Stimulated activated CD4-positive, alpha-beta T cell treated with anti-CD3 and anti-CD28 coated beads, Interleukin-1b, Interleukin-23, amount 100 ng/mL, for 1 hour (primary cell): ENCODE data around the gene TUBGCP2.

Experiments used
- DNase-seq, 2 donors: peaks; one replicate each; pipeline ENCODE4 v3.0.0-alpha.2; 2020; ENCODE audit warnings: low read depth in 2 of 2

The TUBGCP2 gene

GRCh38 chr10:133229265-133230043, 79.2 kb downstream of the TUBGCP2 start:
- DNase-seq: no peak
